IMR-90 (cell line): Measurements from ENCODE around the gene XRN1. TPM values are rescaled to one million over a fixed set of nuclear protein-coding genes. Genes with fewer than 3 reads are reported as not detected.

Source experiments
- ATAC-seq: fragments of 200-7000 bp; cut with Tn5 transposase; 2 replicates; pipeline ENCODE4 v1.9.1; 2020; ENCODE audit warnings: low read depth, mild to moderate bottlenecking, moderate library complexity
- BruUV-seq: library from RNA; stranded (reverse); fragments of 400-500 nt; replicated peaks from 2 replicates; lab custom pipeline; 2021; lab: Mats Ljungman, UMichigan
- CTCF ChIA-PET: fragments of 300-600 bp; formaldehyde crosslinking; extraction: SDS; loops from one replicate; lab custom pipeline; 2021; ENCODE audit warnings: antibody characterized with exemption; lab: Yijun Ruan, JAX
- POLR2A ChIA-PET: fragments of 300-600 bp; sonication (Branson Sonifier 250); formaldehyde crosslinking; loops from one replicate; lab custom pipeline; 2022; ENCODE audit warnings: antibody characterized with exemption; ENCODE audit not compliant: unreplicated experiment; lab: Charles Lee
- DNase-seq: peaks from one replicate; pipeline ENCODE4 v3.0.0; 2013
- H2AFZ ChIP-seq: replicated peaks from 2 replicates; pipeline ENCODE3; 2013; ENCODE audit warnings: low read length, mild to moderate bottlenecking; ENCODE audit not compliant: poor library complexity
- H2AK5ac ChIP-seq: 2 replicates; pipeline ENCODE4 v1.6.1; 2013; ENCODE audit warnings: low read depth, low read length, inconsistent platforms
- H2AK9ac ChIP-seq: replicated peaks from 2 replicates; pipeline ENCODE3; 2013; ENCODE audit warnings: mild to moderate bottlenecking, low read depth, low read length, moderate library complexity; ENCODE audit not compliant: poor library complexity
- H2BK120ac ChIP-seq: 2 replicates; pipeline ENCODE4 v1.6.1; 2013; ENCODE audit warnings: low read depth, low read length, inconsistent platforms
- H2BK15ac ChIP-seq: 3 replicates; pipeline ENCODE4 v1.6.1; 2013; ENCODE audit warnings: low read depth, low read length, inconsistent platforms
- H2BK20ac ChIP-seq: 2 replicates; pipeline ENCODE4 v1.6.1; 2013; ENCODE audit warnings: low read depth, mild to moderate bottlenecking, inconsistent platforms, low read length, moderate library complexity
- H2BK5ac ChIP-seq: 2 replicates; pipeline ENCODE4 v1.6.1; 2013; ENCODE audit warnings: mild to moderate bottlenecking, low read depth, low read length, inconsistent platforms; ENCODE audit not compliant: poor library complexity, severe bottlenecking
- H3K14ac ChIP-seq: replicated peaks from 2 replicates; pipeline ENCODE4 v1.6.1; 2013; ENCODE audit warnings: low read depth, low read length, inconsistent platforms
- H3K18ac ChIP-seq: 2 replicates; pipeline ENCODE4 v1.6.1; 2013; ENCODE audit warnings: low read depth, low read length, control low read depth
- H3K23ac ChIP-seq: 2 replicates; pipeline ENCODE4 v1.6.1; 2013; ENCODE audit warnings: low read depth, low read length, inconsistent platforms
- H3K27ac ChIP-seq: 2 replicates; pipeline ENCODE4 v1.5.1; 2013; ENCODE audit warnings: mild to moderate bottlenecking, control low read depth, low read length; ENCODE audit not compliant: insufficient read depth
- H3K27me3 ChIP-seq: 2 replicates; pipeline ENCODE4 v1.6.1; 2013; ENCODE audit warnings: low read length; ENCODE audit not compliant: control insufficient read depth, insufficient read depth
- H3K36me3 ChIP-seq: 2 replicates; pipeline ENCODE4 v1.6.1; 2013; ENCODE audit warnings: low read length, mixed read lengths; ENCODE audit not compliant: control insufficient read depth, insufficient read depth
- H3K4ac ChIP-seq: 2 replicates; pipeline ENCODE4 v1.6.1; 2013; ENCODE audit warnings: low read depth, low read length, inconsistent platforms
- H3K4me1 ChIP-seq: 2 replicates; pipeline ENCODE4 v1.6.1; 2013; ENCODE audit warnings: low read length, mixed read lengths; ENCODE audit not compliant: control insufficient read depth, insufficient read depth
- H3K4me2 ChIP-seq: 2 replicates; pipeline ENCODE4 v1.6.1; 2013; ENCODE audit warnings: low read depth, mild to moderate bottlenecking, control low read depth, low read length, moderate library complexity
- H3K4me3 ChIP-seq: 2 replicates; pipeline ENCODE4 v1.5.1; 2013; ENCODE audit warnings: low read depth, mild to moderate bottlenecking, control low read depth, low read length, moderate library complexity; ENCODE audit not compliant: insufficient read depth
- H3K56ac ChIP-seq: 2 replicates; pipeline ENCODE4 v1.6.1; 2013; ENCODE audit warnings: low read length, inconsistent platforms; ENCODE audit not compliant: insufficient read depth; ENCODE audit errors: extremely low read depth
- H3K79me1 ChIP-seq, 2 experiments: 2 replicates each; pipeline ENCODE4 v1.6.1; 2013; ENCODE audit warnings: low read length in 2 of 2, inconsistent platforms in 1 of 2, low read depth in 1 of 2
- H3K9ac ChIP-seq: 2 replicates; pipeline ENCODE4 v1.6.1; 2013; ENCODE audit warnings: low read depth, low read length, control low read depth
- H3K9me1 ChIP-seq: 2 replicates; pipeline ENCODE4 v1.6.1; 2013; ENCODE audit warnings: low read length, inconsistent platforms; ENCODE audit not compliant: insufficient read depth
- H3K9me3 ChIP-seq: 2 replicates; pipeline ENCODE4 v1.6.1; 2013; ENCODE audit warnings: low read length; ENCODE audit not compliant: control insufficient read depth, insufficient read depth
- H4K20me1 ChIP-seq: 2 replicates; pipeline ENCODE4 v1.6.1; 2013; ENCODE audit warnings: low read length, inconsistent platforms; ENCODE audit not compliant: insufficient read depth
- H4K5ac ChIP-seq: 2 replicates; pipeline ENCODE4 v1.6.1; 2013; ENCODE audit warnings: mild to moderate bottlenecking, low read depth, low read length, control low read depth
- H4K8ac ChIP-seq, 2 experiments: 2 replicates each; pipeline ENCODE4 v1.6.1; 2013; ENCODE audit warnings: low read depth in 2 of 2, low read length in 2 of 2, control low read depth in 1 of 2, inconsistent platforms in 1 of 2
- H4K91ac ChIP-seq: 2 replicates; pipeline ENCODE4 v1.6.1; 2013; ENCODE audit warnings: low read depth, low read length, inconsistent platforms; ENCODE audit not compliant: insufficient read depth
- CEBPB ChIP-seq: IDR thresholded peaks from 2 replicates; pipeline ENCODE4 v1.6.1; 2012; ENCODE audit warnings: low read depth, low read length, improper control_type of control experiment
- ELK1 ChIP-seq: fragments of 150-350 bp; IDR thresholded peaks from 2 replicates; pipeline ENCODE4 v1.6.1; 2016; ENCODE audit warnings: low read depth, mild to moderate bottlenecking, low read length, moderate library complexity, borderline replicate concordance
- FOS ChIP-seq: fragments of 150-350 bp; IDR thresholded peaks from 2 replicates; pipeline ENCODE4 v1.6.1; 2016; ENCODE audit warnings: low read depth, low read length
- POLR2A ChIP-seq: IDR thresholded peaks from 2 replicates; pipeline ENCODE4 v1.6.1; 2012; ENCODE audit warnings: mild to moderate bottlenecking, low read depth, low read length
- RAD21 ChIP-seq: IDR thresholded peaks from 2 replicates; pipeline ENCODE4 v1.6.1; 2012; ENCODE audit warnings: low read length, improper control_type of control experiment
- RCOR1 ChIP-seq: IDR thresholded peaks from 2 replicates; pipeline ENCODE4 v1.6.1; 2012; ENCODE audit warnings: mild to moderate bottlenecking, low read length, improper control_type of control experiment; ENCODE audit not compliant: insufficient replicate concordance
- RFX5 ChIP-seq: IDR thresholded peaks from 2 replicates; pipeline ENCODE4 v1.8.0; 2012; ENCODE audit warnings: low read depth, mild to moderate bottlenecking, low read length, moderate library complexity
- WGBS, 2 experiments: methylation state at CpG; one replicate each; pipeline versions ENCODE4 v1.1.5 to v1.1.7; 2013; ENCODE audit warnings: missing lambda C conversion rate in 2 of 2; ENCODE audit not compliant: insufficient read length in 1 of 2; ENCODE audit errors: extremely low coverage in 2 of 2; 5-methylcytosine and 5-hydroxymethylcytosine counted together
- dilution Hi-C: fragments of 300-500 bp; cut with HindIII; formaldehyde crosslinking; loops from one replicate; pipeline ENCODE4 v1.14.3; 2018; ENCODE audit warnings: low sequenced_read_pairs; ENCODE audit not compliant: unreplicated experiment
- in situ Hi-C: fragments of 300-500 bp; cut with MboI; formaldehyde crosslinking; loops from 3 replicates; pipeline ENCODE4 v1.14.3; 2019; ENCODE audit warnings: low sequenced_read_pairs, inconsistent platforms, mixed read lengths
- intact Hi-C: fragments of 100-400 bp; cut with micrococcal nuclease; formaldehyde crosslinking; loops from 2 replicates; pipeline ENCODE4 v1.10.0; 2022
- polyA plus RNA-seq, 3 experiments: library from polyadenylated mRNA; depleted of rRNA; stranded (reverse); fragments of >200 nt; gene quantifications; 2 replicates each; pipeline ENCODE4 v1.2.3, GENCODE V29; 2012; ENCODE audit warnings: low replicate concordance in 1 of 3
- total RNA-seq: library from RNA; depleted of rRNA; stranded (reverse); fragments of >200 nt; gene quantifications from 2 replicates; pipeline ENCODE4 v1.2.3, GENCODE V29; 2012
- TF ChIP-seq, protein P1 (sequence below): fragments of 150-350 bp; IDR thresholded peaks from 2 replicates; pipeline ENCODE4 v1.6.1; 2017; ENCODE audit warnings: mild to moderate bottlenecking, antibody characterized with exemption, low read length, low read depth
- TF ChIP-seq, protein P2 (sequence below): conservative IDR thresholded peaks from 2 replicates; pipeline ENCODE4 v1.5.1; 2012; ENCODE audit warnings: mild to moderate bottlenecking, low read depth, low read length, improper control_type of control experiment

The XRN1 gene
- total and polyA plus RNA-seq, 2 of the 4 experiments (the other 2 are of a cell fraction), result 6.0 to 21.5 TPM

- no peaks in the 10 kb centered on the region for H3K79me1 ChIP-seq
- H3K9me3 ChIP-seq, result no peaks in the 10 kb centered on the region
- intact Hi-C loops (no loop called here), dilution Hi-C loops (no loop called here), in situ Hi-C loops (no loop called here)
- H3K23ac ChIP-seq, result no peak overlapping the region
- BruUV-seq, result no TSS peak
- H4K91ac ChIP-seq, result no peak overlapping the region
- WGBS, 2 experiments, result 100% methylated on average over 2 of the region's 5 CpGs; no CpG with 5 or more reads in 1 of the 2 experiments
- POLR2A ChIA-PET, result no interaction called here
- no peak overlapping the region for H2BK15ac ChIP-seq
- H2BK20ac ChIP-seq, result no peak overlapping the region
- ATAC-seq (no peak), DNase-seq (peak; percentile 9)
- no peak overlapping the region for H3K14ac ChIP-seq
- TF ChIP-seq CEBPB, result no peak
- TF ChIP-seq FOS, result no peak
- TF ChIP-seq, protein P1, sequence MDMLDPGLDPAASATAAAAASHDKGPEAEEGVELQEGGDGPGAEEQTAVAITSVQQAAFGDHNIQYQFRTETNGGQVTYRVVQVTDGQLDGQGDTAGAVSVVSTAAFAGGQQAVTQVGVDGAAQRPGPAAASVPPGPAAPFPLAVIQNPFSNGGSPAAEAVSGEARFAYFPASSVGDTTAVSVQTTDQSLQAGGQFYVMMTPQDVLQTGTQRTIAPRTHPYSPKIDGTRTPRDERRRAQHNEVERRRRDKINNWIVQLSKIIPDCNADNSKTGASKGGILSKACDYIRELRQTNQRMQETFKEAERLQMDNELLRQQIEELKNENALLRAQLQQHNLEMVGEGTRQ, result no peak
- TF ChIP-seq RCOR1, result no peak
- no peak for TF ChIP-seq RAD21
- no peak for TF ChIP-seq POLR2A
- no peak for TF ChIP-seq ELK1
- TF ChIP-seq, protein P2, sequence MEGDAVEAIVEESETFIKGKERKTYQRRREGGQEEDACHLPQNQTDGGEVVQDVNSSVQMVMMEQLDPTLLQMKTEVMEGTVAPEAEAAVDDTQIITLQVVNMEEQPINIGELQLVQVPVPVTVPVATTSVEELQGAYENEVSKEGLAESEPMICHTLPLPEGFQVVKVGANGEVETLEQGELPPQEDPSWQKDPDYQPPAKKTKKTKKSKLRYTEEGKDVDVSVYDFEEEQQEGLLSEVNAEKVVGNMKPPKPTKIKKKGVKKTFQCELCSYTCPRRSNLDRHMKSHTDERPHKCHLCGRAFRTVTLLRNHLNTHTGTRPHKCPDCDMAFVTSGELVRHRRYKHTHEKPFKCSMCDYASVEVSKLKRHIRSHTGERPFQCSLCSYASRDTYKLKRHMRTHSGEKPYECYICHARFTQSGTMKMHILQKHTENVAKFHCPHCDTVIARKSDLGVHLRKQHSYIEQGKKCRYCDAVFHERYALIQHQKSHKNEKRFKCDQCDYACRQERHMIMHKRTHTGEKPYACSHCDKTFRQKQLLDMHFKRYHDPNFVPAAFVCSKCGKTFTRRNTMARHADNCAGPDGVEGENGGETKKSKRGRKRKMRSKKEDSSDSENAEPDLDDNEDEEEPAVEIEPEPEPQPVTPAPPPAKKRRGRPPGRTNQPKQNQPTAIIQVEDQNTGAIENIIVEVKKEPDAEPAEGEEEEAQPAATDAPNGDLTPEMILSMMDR, result no peak
- TF ChIP-seq RFX5, result no peak
- H3K4ac ChIP-seq, result no peak overlapping the region
- H4K8ac ChIP-seq, result no peak overlapping the region
- H2AK5ac ChIP-seq, result no peak overlapping the region
- H3K56ac ChIP-seq, result no peak overlapping the region
- H3K27ac ChIP-seq, result no peak overlapping the region
- H3K9me1 ChIP-seq, result peaks cover 4% of the 10 kb centered on the region; the same call in 1 of the 2 replicates
- H2BK120ac ChIP-seq, result no peak overlapping the region
- no peak overlapping the region for H2AK9ac ChIP-seq
- peaks cover 6% of the 10 kb centered on the region for H3K36me3 ChIP-seq
- H3K9ac ChIP-seq, result no peak overlapping the region
- no peak overlapping the region for H2BK5ac ChIP-seq
- H3K27me3 ChIP-seq, result no peaks in the 10 kb centered on the region
- no peak overlapping the region for H4K5ac ChIP-seq
- H4K20me1 ChIP-seq, result no peaks in the 10 kb centered on the region
- no peaks in the 10 kb centered on the region for H3K4me1 ChIP-seq
- no peak overlapping the region for H3K4me3 ChIP-seq
- H3K18ac ChIP-seq, result no peak overlapping the region
- no peak overlapping the region for H3K4me2 ChIP-seq
- CTCF ChIA-PET, result interaction anchor here (1.1 kb wide), 1 partner anchor 32 kb away, joined by 3 read pairs; no protein-coding TSS in a partner anchor
- no peak overlapping the region for H2AFZ ChIP-seq
These were observed 41.9 kb upstream of the XRN1 start for GRCh38 chr3:142489572-142490323.
